HG02885 (cell line): ENCODE data around the gene TLK2.
"Not testable (repeated sequence)": the region's sequence is repeated elsewhere in the genome, so short reads cannot be mapped to it uniquely, and the experiment has no call there.

Source experiments
- ATAC-seq: cut with Tn5 transposase; IDR thresholded peaks from one replicate; pipeline ENCODE4 v1.9.1; 2021; ENCODE audit warnings: mild to moderate bottlenecking; ENCODE audit not compliant: unreplicated experiment, poor library complexity

Gene TLK2

GRCh38 chr17:62479639-62480258 lies 1.1 kb downstream of the TLK2 start:
- ATAC-seq, result not testable (repeated sequence)

GRCh38 chr17:62482553-62482952 lies 3.9 kb downstream of the TLK2 start:
- not testable (repeated sequence) for ATAC-seq

DNA sequence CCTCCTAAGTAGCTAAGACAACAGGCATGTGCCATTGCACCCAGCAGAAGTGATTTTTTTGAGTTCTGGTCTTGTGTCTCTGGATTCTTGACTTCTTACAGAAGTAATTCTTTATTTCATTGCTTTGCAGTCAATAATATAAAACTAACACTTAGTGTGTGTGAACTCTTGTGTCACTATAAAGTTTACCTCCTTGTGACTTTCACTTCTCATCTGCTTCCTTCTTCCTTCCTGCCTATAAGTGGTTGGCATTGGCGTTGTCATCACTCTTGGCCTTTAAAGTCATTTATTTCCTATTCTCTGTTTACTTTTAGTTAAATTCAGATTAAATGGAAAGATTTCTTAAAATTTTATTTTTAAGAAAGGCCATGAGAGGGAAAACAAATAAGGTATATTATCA lies 12.4 kb downstream of the TLK2 start:
- not testable (repeated sequence) for ATAC-seq

- ATAC-seq, result not testable (repeated sequence)
Measured at GRCh38 chr17:62493049-62493655, 14.5 kb downstream of the TLK2 start.

DNA sequence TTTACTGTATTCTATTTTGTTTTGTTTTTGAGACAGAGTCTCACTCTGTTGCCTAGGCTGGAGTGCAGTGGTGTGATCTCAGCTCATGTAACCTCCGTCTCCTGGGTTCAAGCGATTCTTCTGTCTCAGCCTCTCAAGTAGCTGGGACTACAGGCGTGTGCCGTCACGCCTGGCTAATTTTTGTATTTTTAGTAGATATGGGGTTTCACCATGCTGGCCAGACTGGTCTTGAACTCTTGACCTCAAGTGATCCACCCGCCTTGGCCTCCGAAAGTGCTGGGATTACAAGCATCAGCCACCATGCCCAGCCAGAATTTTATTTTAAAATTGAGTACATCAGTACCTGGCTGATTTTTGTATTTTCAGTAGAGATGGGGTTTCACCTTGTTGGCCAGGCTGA lies 15.4 kb downstream of the TLK2 start:
- ATAC-seq, result not testable (repeated sequence)

- ATAC-seq, result not testable (repeated sequence)
Measured at GRCh38 chr17:62496344-62496743, 17.7 kb downstream of the TLK2 start.

DNA sequence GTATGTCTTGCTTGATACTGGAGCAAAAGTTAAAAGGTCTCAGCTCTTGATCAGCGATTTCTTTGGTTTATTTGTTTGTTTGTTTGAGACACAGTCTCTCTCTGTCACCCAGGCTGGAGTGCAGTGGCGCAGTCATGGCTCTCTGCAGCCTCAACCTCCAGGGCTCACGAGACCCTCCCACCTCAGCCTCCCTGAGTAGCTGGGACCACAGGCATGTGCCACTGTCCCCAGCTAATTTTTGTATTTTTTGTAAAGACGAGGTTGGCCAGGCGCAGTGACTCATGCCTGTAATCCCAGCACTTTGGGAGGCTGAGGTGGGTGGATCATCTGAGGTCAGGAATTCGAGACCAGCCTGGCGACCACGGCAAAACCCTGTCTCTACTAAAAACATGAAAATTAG lies 20.2 kb downstream of the TLK2 start:
- ATAC-seq, result not testable (repeated sequence)

- not testable (repeated sequence) for ATAC-seq
Measured at GRCh38 chr17:62500463-62500862, 21.8 kb downstream of the TLK2 start.

DNA sequence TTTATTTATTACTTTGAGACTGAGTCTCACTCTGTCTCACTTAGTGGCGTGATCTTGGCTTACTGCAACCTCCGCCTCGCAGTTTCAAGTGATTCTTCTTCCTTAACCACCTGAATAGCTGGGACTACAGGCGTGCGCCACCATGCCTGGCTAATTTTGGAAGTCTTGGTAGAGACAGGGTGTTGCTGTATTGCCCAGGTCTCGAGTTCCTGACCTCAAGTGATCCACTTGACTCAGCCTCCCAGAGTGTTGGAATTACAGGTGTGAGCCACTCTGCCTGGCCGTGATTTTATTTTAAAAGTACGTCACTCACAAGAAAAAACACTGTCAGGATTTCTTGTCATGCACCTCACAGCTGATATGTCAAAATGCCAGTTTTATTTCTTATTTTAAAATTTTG lies 26.2 kb downstream of the TLK2 start:
- ATAC-seq, result not testable (repeated sequence)

DNA sequence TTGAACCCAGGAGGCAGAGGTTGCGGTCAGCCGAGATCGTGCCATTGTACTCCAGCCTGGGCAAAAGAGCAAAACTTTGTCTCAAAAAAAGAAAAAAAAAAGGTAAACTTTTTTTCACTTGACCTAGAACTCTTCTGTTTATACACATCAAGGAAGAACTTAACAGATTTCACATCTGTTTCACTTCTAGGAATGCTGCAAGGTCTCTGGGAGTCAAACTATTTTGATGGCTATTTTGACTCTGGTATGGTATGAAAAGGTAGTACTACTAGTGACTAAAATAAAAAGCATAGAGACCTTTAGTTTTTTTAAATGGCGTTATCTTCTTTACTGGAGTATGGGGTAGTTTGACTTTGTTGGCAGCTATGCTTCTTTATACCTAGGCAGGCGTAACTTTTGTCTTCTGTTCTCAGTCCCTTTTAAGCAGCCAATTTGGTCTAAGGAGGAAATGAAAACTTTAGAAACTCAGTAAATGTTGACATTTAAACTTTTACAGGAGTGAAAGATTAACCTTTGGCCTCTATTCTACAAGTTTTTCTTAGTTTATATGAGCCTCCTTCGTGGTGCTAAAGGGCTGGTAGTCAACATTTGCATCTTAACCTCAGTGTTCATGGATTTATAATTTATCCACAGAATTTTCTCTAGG lies 28.7 kb downstream of the TLK2 start:
- not testable (repeated sequence) for ATAC-seq

GRCh38 chr17:62510247-62510819 lies 31.7 kb downstream of the TLK2 start:
- not testable (repeated sequence) for ATAC-seq

- ATAC-seq, result not testable (repeated sequence)
Measured at GRCh38 chr17:62511014-62511413, 32.4 kb downstream of the TLK2 start.

DNA sequence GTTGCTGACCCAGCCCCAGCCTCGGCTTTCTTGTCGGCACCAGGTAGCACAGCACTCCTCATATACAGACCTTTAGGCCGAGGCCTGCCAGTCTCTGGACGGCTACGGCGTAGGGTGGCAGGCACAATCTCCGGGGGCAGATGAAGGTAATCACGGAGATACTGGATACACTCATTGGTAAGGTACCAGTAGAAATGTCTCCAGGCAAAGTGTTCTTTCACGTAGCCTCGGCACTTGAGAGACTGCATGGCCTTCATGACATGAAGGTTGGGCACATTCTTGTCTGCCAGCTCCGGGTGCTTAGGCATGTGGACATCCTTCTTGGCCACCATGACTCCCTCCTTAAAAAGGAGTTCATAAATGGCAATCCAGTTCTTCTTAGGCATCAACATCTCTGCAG lies 37.8 kb downstream of the TLK2 start:
- not testable (repeated sequence) for ATAC-seq

GRCh38 chr17:62521295-62521694 lies 42.7 kb downstream of the TLK2 start:
- ATAC-seq, result not testable (repeated sequence)

DNA sequence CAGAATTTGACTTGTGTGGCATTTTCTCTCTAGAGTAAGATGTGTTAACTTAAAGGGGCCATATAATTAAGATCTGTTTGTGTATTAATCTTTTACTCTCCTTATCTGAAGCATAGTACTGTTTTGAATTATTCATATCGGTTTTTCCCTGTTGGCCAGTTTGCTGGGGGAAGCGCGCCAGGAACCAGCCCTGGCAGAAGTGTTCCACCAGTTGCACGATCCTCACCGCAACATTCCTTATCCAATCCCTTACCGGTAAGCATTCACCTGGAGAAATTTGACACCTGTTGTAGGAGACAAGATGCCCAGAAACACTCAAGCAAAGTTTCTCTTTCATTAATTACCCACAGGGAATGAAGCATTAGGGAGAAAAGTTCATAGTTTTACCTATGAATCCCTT lies 45.5 kb downstream of the TLK2 start:
- ATAC-seq, result not testable (repeated sequence)

DNA sequence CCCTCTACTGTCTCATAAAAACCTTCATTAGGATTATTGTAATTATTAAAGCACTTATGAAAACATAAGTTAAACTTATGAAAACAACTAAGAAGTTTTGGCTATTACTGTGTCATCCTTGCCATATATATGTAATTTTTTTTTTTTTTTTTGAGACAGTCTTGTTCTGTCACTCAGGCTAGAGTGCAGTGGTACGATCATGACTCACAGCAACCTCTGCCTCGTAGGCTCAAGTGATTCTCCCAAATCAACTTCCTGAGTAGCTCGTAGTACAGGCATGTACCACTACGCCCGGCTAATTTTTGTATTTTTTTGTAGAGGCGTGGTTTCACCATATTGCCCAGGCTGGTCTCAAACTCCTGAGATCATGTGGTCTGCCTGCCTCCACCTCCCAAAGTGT lies 46.7 kb downstream of the TLK2 start:
- not testable (repeated sequence) for ATAC-seq

DNA sequence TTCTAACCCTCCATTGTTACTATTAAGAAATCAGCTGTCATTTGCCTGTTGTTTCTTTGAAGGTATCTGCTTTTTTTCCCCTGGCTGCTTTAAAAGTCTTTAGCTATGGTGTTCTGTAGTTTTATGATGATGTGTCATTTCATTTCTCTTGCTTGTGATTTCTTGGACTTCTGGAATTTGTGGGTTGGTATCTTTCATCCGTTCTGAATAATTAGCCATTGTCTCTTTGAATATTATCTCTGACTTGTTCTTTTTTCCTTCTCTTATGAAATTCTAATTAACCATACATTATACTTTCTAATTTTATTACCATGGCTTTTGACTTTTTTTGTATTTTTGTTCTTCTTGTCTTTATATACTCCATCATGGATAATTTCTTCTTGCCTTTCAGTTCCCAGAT lies 52.3 kb downstream of the TLK2 start:
- not testable (repeated sequence) for ATAC-seq

GRCh38 chr17:62536557-62536956 lies 57.9 kb downstream of the TLK2 start:
- not testable (repeated sequence) for ATAC-seq

DNA sequence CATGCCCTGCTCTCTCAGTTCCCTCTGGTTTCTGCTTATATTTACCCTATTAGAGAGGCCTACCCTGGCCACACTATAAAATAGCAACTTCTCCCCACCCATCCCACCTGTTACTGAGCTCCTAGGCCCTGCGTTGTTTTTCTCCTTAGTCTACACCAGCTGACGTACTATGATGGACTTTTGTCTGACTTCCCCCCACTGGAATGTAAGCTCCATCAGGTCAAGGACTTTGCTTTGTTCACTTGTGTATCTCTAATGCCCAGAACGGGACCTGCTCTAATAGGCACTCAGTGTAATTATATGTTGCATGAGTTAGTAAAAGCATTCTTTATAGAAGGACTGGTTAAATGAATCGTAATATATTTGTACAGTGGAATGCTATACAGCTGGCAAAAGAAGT lies 62.4 kb downstream of the TLK2 start:
- ATAC-seq, result not testable (repeated sequence)

DNA sequence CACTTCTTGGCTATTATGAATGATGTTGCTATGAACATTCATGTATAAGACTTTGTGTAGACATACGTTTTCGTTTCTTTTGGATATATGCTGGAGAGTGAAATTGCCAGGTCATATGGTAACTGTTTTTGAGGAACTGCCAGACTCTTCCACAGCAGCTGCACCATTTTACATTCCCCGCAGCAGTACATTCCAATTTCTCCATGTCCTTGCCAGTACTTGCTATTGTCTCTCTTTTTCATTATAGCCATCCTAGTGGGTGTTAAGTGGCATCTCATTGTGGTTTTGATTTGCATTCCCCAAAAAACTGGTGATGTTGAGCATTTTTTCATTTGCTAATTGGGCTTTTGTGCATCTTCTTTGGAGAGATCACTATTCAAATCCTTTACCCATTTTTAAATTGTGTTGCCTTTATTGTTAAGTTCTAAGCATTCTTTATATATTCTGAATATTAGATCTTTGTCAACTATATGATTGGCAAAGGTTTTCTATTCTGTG lies 64.7 kb downstream of the TLK2 start:
- not testable (repeated sequence) for ATAC-seq

DNA sequence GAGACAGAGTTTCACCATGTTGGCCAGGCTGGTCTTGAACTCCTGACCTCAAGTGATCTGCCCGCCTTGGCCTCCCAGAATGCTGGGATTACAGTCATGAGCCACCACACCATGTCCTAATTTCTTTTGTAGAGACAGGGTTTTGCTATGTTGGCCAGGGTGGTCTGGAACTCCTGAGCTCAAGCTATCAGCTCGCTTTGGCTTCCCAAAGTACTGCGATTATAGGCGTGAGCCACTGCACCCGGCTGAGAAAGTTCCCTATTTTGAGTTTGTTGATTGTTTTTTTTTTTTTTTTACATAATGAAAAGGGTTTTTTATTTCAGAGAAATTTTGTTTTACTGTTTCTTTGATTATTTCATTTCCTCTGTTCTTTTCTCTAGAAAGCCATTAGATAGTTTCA lies 67.4 kb downstream of the TLK2 start:
- not testable (repeated sequence) for ATAC-seq
